ENCODE measurements around the gene PRKAG2.
"Not testable (repeated sequence)": the region's sequence is repeated elsewhere in the genome, so short reads cannot be mapped to it uniquely, and the experiment has no call there.

The PRKAG2 gene

GRCh38 chr7:151832656-151833055 lies 44.3 kb downstream of the PRKAG2 start:
- DNase-seq, result no peak

GRCh38 chr7:151832138-151832537 lies 44.8 kb downstream of the PRKAG2 start:
- no peak for DNase-seq

GRCh38 chr7:151831606-151832005 lies 45.3 kb downstream of the PRKAG2 start:
- no peak for DNase-seq

GRCh38 chr7:151830121-151830830 lies 46.6 kb downstream of the PRKAG2 start:
- no peak for DNase-seq

GRCh38 chr7:151829707-151830106 lies 47.2 kb downstream of the PRKAG2 start:
- no peak for DNase-seq

- no peak for DNase-seq
Observed at GRCh38 chr7:151827620-151828019, 49.3 kb downstream of the PRKAG2 start.

GRCh38 chr7:151826316-151826715 lies 50.6 kb downstream of the PRKAG2 start:
- DNase-seq, result not testable (repeated sequence)

- no peak for DNase-seq
Observed at GRCh38 chr7:151825721-151826120, 51.2 kb downstream of the PRKAG2 start.

- no peak for DNase-seq
Observed at GRCh38 chr7:151824373-151824933, 52.5 kb downstream of the PRKAG2 start.

GRCh38 chr7:151823566-151824372 lies 53.1 kb downstream of the PRKAG2 start:
- no peak for DNase-seq

- no peak for DNase-seq
Observed at GRCh38 chr7:151822541-151823181, 54.3 kb downstream of the PRKAG2 start.

- no peak for DNase-seq
Observed at GRCh38 chr7:151821806-151822540, 54.9 kb downstream of the PRKAG2 start.

- DNase-seq, result no peak
Observed at GRCh38 chr7:151821226-151821625, 55.7 kb downstream of the PRKAG2 start.

- DNase-seq, result no peak
Observed at GRCh38 chr7:151820491-151821105, 56.3 kb downstream of the PRKAG2 start.

- no peak for DNase-seq
Observed at GRCh38 chr7:151819866-151820265, 57.0 kb downstream of the PRKAG2 start.

GRCh38 chr7:151818674-151819519 lies 58.0 kb downstream of the PRKAG2 start:
- DNase-seq, result no peak

- no peak for DNase-seq
Observed at GRCh38 chr7:151817981-151818673, 58.8 kb downstream of the PRKAG2 start.

GRCh38 chr7:151817315-151817690 lies 59.6 kb downstream of the PRKAG2 start:
- DNase-seq, result no peak

GRCh38 chr7:151816562-151817314 lies 60.2 kb downstream of the PRKAG2 start:
- no peak for DNase-seq

GRCh38 chr7:151815419-151815818 lies 61.5 kb downstream of the PRKAG2 start:
- DNase-seq, result no peak

All from fibroblast of skin of right biceps (primary cell).